Measurements from ENCODE around the gene TCTN1. TPM values are rescaled to one million over a fixed set of nuclear protein-coding genes. Genes with fewer than 3 reads are reported as not detected.

TCTN1 gene
- total and polyA plus RNA-seq, 2 of the 8 experiments (the other 6 are each of a cell fraction or from before 2014, with no cell fraction given): 14.7 to 16.4 TPM

- Histone ChIP-seq H2BK120ac (replicated peaks; ENCODE audit: low read depth, low read length) (no peak overlapping the region), H3K9me3 (ENCODE audit: insufficient read depth in 2 of 2, low read depth in 1 of 2, low read length in 1 of 2) (peaks cover 3 to 8% of the 10 kb centered on the region in 2 experiments; a peak in 2 of 4 replicates), H3K18ac (ENCODE audit: extremely low read depth, low read length) (no peak overlapping the region), H2AFZ (ENCODE audit: low read length) (no peak overlapping the region), H3K27ac (ENCODE audit: low read depth, low read length) (no peak overlapping the region), H3K9ac (replicated peaks in 1 of 4; ENCODE audit: extremely low read depth in 1 of 4, low read depth in 3 of 4, low read length in 3 of 4) (no peak overlapping the region), H3K4me3 (ENCODE audit: extremely low read depth in 1 of 4, insufficient read depth in 2 of 4, low read depth in 3 of 4, low read length in 4 of 4) (no peak overlapping the region), H2BK20ac (ENCODE audit: low read length) (no peak overlapping the region), H2BK5ac (ENCODE audit: low read depth, low read length) (no peak overlapping the region), H2AK5ac (ENCODE audit: low read depth, low read length) (no peak overlapping the region), H3K56ac (replicated peaks; ENCODE audit: insufficient read length, low read depth, low read length) (no peak overlapping the region), H3K79me1 (ENCODE audit: low read depth, low read length) (peaks cover 4% of the 10 kb centered on the region; the same call in 1 of the 2 replicates), H3K36me3 (ENCODE audit: control insufficient read depth in 2 of 4, insufficient read depth in 4 of 4, low read length in 3 of 4) (no peaks in the 10 kb centered on the region), H2BK15ac (ENCODE audit: low read length) (no peak overlapping the region), H3K4ac (replicated peaks; ENCODE audit: insufficient read length, low read depth, low read length) (no peak overlapping the region), H3K23ac (ENCODE audit: insufficient read length) (no peak overlapping the region), H3K23me2 (ENCODE audit: low read depth, low read length) (no peaks in the 10 kb centered on the region; the same call in 1 of the 2 replicates), H4K8ac (ENCODE audit: extremely low read depth, insufficient read depth, low read length) (no peak overlapping the region), H4K91ac (replicated peaks; ENCODE audit: insufficient read length, low read length) (no peak overlapping the region), H2BK12ac (ENCODE audit: low read depth, low read length) (no peak overlapping the region), H3K4me1 (replicated peaks in 1 of 4; ENCODE audit: control insufficient read depth in 3 of 4, insufficient read depth in 4 of 4, low read length in 3 of 4) (no peaks in the 10 kb centered on the region; a peak in 2 of 7 replicates), H4K20me1 (replicated peaks in 1 of 2; ENCODE audit: control insufficient read depth in 1 of 2, insufficient read depth in 2 of 2, low read length in 2 of 2) (peaks cover 2 to 5% of the 10 kb centered on the region in 2 experiments), H3K79me2 (ENCODE audit: control insufficient read depth in 1 of 2, insufficient read depth in 2 of 2, low read length in 2 of 2) (peaks cover 0 to 84% of the 10 kb centered on the region in 2 experiments; a peak in 2 of 4 replicates), H3K4me2 (ENCODE audit: insufficient read depth in 1 of 2, low read depth in 2 of 2, low read length in 2 of 2) (no peak overlapping the region), H4K5ac (ENCODE audit: insufficient read length, low read depth, low read length) (no peak overlapping the region), H3K14ac (ENCODE audit: insufficient read length) (no peak overlapping the region), H3K27me3 (replicated peaks in 1 of 4; ENCODE audit: control insufficient read depth in 3 of 4, extremely low read depth in 1 of 4, insufficient read depth in 3 of 4, low read length in 3 of 4) (no peaks in the 10 kb centered on the region)
- FAIRE-seq: no peak
- DNase-seq (ENCODE audit: low read depth in 1 of 2, low spot score in 2 of 2): no peak
- WGBS, 2 experiments (ENCODE audit: extremely low coverage in 1 of 2, insufficient coverage in 1 of 2, insufficient read length in 1 of 2, insufficient replicate concordance in 2 of 2, low coverage in 1 of 2, low lambda C conversion rate in 2 of 2, missing lambda C conversion rate in 1 of 2): 88% methylated on average over 8 of the region's 8 CpGs; no CpG with 5 or more reads in 1 of the 2 experiments
- CTCF ChIA-PET (ENCODE audit: partially characterized antibody): interaction anchor here (1.4 to 1.7 kb wide), 2 partner anchors 10 to 26 kb away, joined by 5 read pairs; no protein-coding TSS in a partner anchor
- POLR2A ChIA-PET (ENCODE audit: partially characterized antibody): interaction anchor here (0.7 kb wide), 1 partner anchor 15 kb away, joined by 4 read pairs; no protein-coding TSS in a partner anchor
- TF ChIP-seq SP1 (IDR thresholded peaks at IDR 0.05; ENCODE audit: low read depth, low read length): no peak
- TF ChIP-seq CBX5 (IDR thresholded peaks at IDR 0.05; ENCODE audit: low read depth, low read length): no peak
- no peak for TF ChIP-seq EP300 (IDR thresholded peaks at IDR 0.05; ENCODE audit: borderline replicate concordance in 1 of 2, low read depth in 2 of 2, low read length in 2 of 2)
- no peak for TF ChIP-seq ATF2 (IDR thresholded peaks at IDR 0.05; ENCODE audit: low read length)
- no peak for TF ChIP-seq BACH1 (IDR thresholded peaks at IDR 0.05; ENCODE audit: low read length)
- TF ChIP-seq TCF12 (IDR thresholded peaks at IDR 0.05; ENCODE audit: low read depth, low read length): no peak
- TF ChIP-seq KDM4A (IDR thresholded peaks at IDR 0.05; ENCODE audit: low read depth, low read length, severe bottlenecking): no peak
- no peak for TF ChIP-seq TAF1 (IDR thresholded peaks at IDR 0.05; ENCODE audit: low read depth, low read length)
- no peak for TF ChIP-seq BCL11A (IDR thresholded peaks at IDR 0.05; ENCODE audit: low read depth in 2 of 2, low read length in 2 of 2)
- TF ChIP-seq SRF (IDR thresholded peaks at IDR 0.05; ENCODE audit: low read depth, low read length): no peak
- TF ChIP-seq ATF3 (IDR thresholded peaks at IDR 0.05; ENCODE audit: insufficient read depth, low read depth, low read length): no peak
Observed at GRCh38 chr12:110564471-110564991, 49.4 kb upstream of the TCTN1 start.

Data from H1 (cell line).